Stomach (tissue), 4 donors: Measurements from ENCODE around the gene LYSMD1.

Experiments used
- EP300 ChIP-seq: sonication (generic); formaldehyde crosslinking; IDR thresholded peaks from one replicate; pipeline ENCODE4 v1.6.1; 2017; ENCODE audit warnings: antibody characterized with exemption
- POLR2AphosphoS5 ChIP-seq, 3 donors: sonication (generic); formaldehyde crosslinking; IDR thresholded peaks; one replicate each; pipeline ENCODE4 v1.6.1; 2016; ENCODE audit warnings: antibody characterized with exemption in 3 of 3
- TF ChIP-seq, protein P1 (sequence below), 7 experiments: fragments of 450-650 bp in 4 of 7; fragments of 200-600 bp in 3 of 7; sonication (generic) in 3 of 7; IDR thresholded peaks; one replicate each; pipeline ENCODE4 v1.5.1; 2016 to 2019; ENCODE audit warnings: antibody characterized with exemption in 7 of 7, control low read depth in 2 of 7, mild to moderate bottlenecking in 1 of 7

- TF ChIP-seq, protein P1, sequence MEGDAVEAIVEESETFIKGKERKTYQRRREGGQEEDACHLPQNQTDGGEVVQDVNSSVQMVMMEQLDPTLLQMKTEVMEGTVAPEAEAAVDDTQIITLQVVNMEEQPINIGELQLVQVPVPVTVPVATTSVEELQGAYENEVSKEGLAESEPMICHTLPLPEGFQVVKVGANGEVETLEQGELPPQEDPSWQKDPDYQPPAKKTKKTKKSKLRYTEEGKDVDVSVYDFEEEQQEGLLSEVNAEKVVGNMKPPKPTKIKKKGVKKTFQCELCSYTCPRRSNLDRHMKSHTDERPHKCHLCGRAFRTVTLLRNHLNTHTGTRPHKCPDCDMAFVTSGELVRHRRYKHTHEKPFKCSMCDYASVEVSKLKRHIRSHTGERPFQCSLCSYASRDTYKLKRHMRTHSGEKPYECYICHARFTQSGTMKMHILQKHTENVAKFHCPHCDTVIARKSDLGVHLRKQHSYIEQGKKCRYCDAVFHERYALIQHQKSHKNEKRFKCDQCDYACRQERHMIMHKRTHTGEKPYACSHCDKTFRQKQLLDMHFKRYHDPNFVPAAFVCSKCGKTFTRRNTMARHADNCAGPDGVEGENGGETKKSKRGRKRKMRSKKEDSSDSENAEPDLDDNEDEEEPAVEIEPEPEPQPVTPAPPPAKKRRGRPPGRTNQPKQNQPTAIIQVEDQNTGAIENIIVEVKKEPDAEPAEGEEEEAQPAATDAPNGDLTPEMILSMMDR (IDR thresholded peaks at IDR 0.05) = no peak
- no peak for TF ChIP-seq EP300
- TF ChIP-seq POLR2AphosphoS5 (IDR thresholded peaks at IDR 0.05) = no peak
Observed at GRCh38 chr1:151113877-151114276, 51.8 kb downstream of the LYSMD1 start.
